ENCODE data around the gene DOK7.

- TF ChIP-seq POLR2A (IDR thresholded peaks at IDR 0.05) (no peak), CTCF (IDR thresholded peaks at IDR 0.05) (no peak), POLR2AphosphoS5 (IDR thresholded peaks at IDR 0.05) (peak in 1 of 3 donors; percentile 17)
These were observed 26.1 kb upstream of the DOK7 start for GRCh38 chr4:3436798-3437581.
